Measurements from ENCODE around the gene LZTR1.

Gene LZTR1

DNA sequence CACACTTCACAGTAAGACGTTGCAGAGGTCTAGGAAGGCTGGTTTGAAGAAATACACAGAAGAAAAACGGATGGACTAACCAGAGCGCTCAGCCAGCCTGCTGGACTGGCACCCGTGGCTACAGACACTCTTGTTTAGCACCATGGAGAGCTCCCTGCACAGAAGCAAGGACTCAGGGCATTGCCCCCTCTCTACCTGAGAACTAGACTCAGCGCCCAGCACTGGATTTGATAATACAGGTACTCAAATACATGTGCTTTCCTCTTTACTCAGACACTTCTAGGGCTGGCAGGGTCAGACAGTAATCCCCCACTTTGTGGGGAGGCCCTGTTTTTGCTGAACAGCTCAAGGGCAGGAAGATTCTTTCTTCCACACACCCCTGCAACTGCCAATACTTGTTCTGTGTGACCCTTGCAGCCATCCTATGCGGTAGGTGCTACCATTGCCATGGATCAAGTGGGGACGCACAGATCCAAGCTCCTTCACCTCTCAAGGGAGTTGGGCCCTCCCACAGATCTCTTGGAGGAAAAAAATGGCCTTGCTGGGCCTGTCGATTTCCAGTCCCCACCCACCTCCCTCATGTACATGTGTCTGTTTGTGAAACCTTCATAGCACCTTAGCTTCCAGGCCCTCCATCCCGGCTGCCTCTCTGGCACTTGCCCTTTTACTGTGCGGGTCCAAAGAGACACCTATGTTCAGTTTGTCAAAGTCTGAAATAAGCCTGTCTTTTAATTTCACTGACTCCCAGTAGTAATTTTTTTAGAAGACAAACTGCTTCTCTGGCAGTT is 27.7 kb downstream of the LZTR1 start:
- Histone ChIP-seq H3K4me1 (ENCODE audit: insufficient read depth, low read length) (peaks cover 18% of the 10 kb centered on the region), H3K9me3 (ENCODE audit: insufficient read depth, low read depth, low read length) (no peaks in the 10 kb centered on the region), H3K27ac (ENCODE audit: low read length) (peak overlapping the region; percentile 38), H3K27me3 (ENCODE audit: insufficient read depth, low read length) (peaks cover 12% of the 10 kb centered on the region; the same call in 1 of the 2 replicates), H3K4me3 (ENCODE audit: low read length) (peak overlapping the region; percentile 20; the same call in 1 of the 2 replicates), H3K36me3 (ENCODE audit: insufficient read depth, low read depth, low read length) (0 out of 2 replicates have a peak, but pooled peaks cover 3% of the 10 kb centered on the region), H3K9ac (ENCODE audit: low read depth, low read length) (peak overlapping the region; percentile 6; the same call in 1 of the 2 replicates)

DNA sequence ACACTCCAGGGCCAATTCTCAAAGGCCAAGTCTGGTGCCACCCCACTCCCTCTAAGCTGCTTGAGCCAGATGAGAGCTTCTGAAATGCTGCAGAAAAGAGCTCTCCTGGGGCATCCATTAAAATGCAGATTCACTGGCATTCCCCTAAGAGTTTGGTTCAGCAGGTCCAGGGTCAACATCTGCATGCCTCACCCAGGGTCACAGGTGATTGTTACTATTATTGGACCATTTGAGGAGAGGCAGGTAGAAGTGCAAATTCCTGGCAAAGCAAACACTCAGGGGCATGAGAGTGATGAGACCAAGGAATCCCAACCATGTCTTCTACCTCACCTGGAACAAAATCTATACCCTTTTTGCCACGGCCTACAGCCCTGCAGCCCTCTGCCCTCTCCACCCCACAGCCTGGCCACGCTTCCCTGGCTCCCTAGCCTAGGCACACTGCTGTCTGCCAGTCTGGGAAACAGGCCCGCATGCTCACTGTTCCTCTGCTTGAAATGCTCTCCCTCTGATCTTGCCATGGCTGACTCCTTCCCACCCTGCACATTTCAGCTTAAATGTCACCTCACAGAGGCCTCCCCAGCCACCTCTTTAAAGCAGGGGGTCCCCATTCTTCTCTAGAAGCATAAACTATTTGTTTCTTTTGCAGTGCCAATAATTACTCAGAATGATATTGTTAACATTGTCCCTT is 28.5 kb downstream of the LZTR1 start:
- Histone ChIP-seq H3K9ac (ENCODE audit: low read depth, low read length) (no peak overlapping the region; the same call in 1 of the 2 replicates), H3K9me3 (ENCODE audit: insufficient read depth, low read depth, low read length) (no peaks in the 10 kb centered on the region), H3K27ac (ENCODE audit: low read length) (no peak overlapping the region), H3K4me3 (ENCODE audit: low read length) (peak overlapping the region; percentile 38; the same call in 1 of the 2 replicates), H3K4me1 (ENCODE audit: insufficient read depth, low read length) (peaks cover 21% of the 10 kb centered on the region), H3K27me3 (ENCODE audit: insufficient read depth, low read length) (peaks cover 15% of the 10 kb centered on the region; the same call in 1 of the 2 replicates), H3K36me3 (ENCODE audit: insufficient read depth, low read depth, low read length) (0 out of 2 replicates have a peak, but pooled peaks cover 3% of the 10 kb centered on the region)

DNA sequence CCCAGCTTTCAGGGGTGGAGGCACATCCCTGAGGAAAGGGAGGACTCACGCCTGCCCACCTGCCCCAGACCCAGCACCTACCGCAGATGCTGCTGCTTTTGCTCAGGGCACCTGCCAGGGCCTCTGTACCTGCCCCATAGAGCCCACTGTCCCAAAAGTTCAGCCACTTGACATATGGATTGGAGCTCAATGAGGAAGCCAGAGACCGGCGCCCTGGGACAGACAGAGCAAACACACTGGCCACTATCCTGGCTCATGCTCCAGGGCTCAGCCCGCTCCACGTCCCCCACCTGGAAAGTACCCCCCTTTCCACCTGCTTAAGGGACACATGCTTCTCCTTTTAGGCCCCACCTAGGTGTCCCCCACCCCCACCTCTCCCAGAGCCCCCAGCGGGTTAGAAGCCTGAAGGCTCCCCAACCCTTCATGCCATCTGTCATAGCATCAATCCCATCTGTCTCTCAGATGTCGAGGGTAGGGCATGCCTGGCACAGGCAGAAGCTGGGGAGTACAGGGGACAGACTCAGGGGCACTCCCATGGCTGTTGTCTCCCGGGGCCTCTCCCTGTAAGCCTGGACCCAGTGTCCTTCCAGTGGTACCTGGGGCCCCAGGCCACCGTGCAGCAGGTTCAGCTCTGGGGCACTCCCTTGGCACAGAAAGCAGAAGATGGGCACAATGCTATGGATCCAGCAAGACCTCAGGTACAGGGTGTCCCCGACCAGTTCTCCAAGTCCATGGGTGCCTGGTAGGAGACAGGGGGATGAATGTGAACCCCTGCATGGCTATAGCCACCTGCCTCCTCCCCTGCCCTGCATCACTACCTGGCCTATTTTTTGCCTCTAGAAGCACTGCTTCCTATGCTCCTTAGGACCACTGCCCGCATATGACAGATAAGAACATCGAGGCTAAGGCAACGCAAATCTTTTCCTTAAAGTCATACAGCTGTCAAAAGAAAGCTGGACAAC is 30.6 kb downstream of the LZTR1 start:
- Histone ChIP-seq H3K4me1 (ENCODE audit: insufficient read depth, low read length) (peaks cover 21% of the 10 kb centered on the region), H3K4me3 (ENCODE audit: low read length) (peak overlapping the region; percentile 79; the same call in 1 of the 2 replicates)

DNA sequence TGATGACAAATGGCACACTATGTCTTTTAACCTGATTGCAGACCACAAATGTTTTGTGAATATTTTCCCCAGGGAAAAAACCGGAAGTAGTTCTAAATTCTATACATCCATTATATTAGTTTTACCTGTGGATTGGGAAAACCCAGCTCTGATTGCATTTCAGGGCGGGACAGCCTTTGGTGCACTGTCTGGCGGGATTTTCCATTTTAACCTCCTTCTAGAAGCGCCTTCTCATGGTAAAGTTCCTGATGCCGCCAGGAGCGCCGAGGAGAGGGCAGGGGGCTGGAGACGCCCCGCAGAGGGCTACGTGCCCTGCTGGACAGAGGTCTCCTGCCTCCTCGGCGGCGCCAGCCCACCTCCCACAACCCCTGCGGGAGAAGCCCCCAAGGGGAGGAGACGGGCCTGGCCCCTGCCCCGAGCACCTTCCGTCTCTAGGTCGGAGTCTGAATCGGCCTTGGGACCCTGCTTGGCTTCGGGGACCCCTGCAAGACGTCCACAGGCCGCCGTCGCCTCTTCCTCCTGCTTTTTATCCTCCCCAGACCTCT is 31.6 kb downstream of the LZTR1 start:
- Histone ChIP-seq H3K4me1 (ENCODE audit: insufficient read depth, low read length) (peaks cover 21% of the 10 kb centered on the region), H3K36me3 (ENCODE audit: insufficient read depth, low read depth, low read length) (no peaks in the 10 kb centered on the region), H3K27me3 (ENCODE audit: insufficient read depth, low read length) (peaks cover 15% of the 10 kb centered on the region; the same call in 1 of the 2 replicates), H3K4me3 (ENCODE audit: low read length) (peak overlapping the region; percentile 79), H3K27ac (ENCODE audit: low read length) (no peak overlapping the region), H3K9me3 (ENCODE audit: insufficient read depth, low read depth, low read length) (no peaks in the 10 kb centered on the region), H3K9ac (ENCODE audit: low read depth, low read length) (peak overlapping the region; percentile 69; the same call in 1 of the 2 replicates)

More for the DNA sequence above, 30.6 kb downstream of the LZTR1 start:
- Histone ChIP-seq H3K9me3 (ENCODE audit: insufficient read depth, low read depth, low read length) (no peaks in the 10 kb centered on the region), H3K36me3 (ENCODE audit: insufficient read depth, low read depth, low read length) (0 out of 2 replicates have a peak, but pooled peaks cover 3% of the 10 kb centered on the region), H3K27ac (ENCODE audit: low read length) (no peak overlapping the region), H3K9ac (ENCODE audit: low read depth, low read length) (no peak overlapping the region), H3K27me3 (ENCODE audit: insufficient read depth, low read length) (peaks cover 15% of the 10 kb centered on the region; the same call in 1 of the 2 replicates)

DNA sequence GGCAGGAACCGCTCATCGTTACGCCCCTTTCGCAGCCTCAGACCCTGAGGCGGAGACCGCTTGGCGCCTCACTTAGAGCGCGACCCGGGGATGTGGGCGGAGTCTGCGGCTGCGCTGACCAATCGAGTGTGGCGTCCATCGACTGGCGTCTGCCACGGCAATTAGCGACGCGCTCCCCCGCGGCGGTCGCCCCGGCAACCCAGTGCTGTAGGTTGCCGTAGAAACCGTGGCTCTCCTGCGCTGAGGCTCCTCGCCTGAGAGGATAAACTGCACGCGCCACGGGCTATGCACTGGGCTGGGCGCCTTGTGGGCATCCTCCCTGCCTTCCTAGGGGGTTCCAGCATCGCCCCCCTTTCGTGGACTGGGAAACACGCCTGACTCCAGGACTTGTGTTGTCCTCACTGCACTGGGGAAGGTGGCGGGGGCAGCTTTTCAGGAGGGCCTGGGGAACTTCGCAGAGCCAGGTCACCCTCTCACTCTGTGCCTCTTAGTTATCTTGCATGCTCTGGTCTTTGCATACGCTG is 32.2 kb downstream of the LZTR1 start:
- Histone ChIP-seq H3K9me3 (ENCODE audit: insufficient read depth, low read depth, low read length) (no peaks in the 10 kb centered on the region), H3K36me3 (ENCODE audit: insufficient read depth, low read depth, low read length) (no peaks in the 10 kb centered on the region), H3K27ac (ENCODE audit: low read length) (no peak overlapping the region), H3K4me1 (ENCODE audit: insufficient read depth, low read length) (peaks cover 21% of the 10 kb centered on the region), H3K4me3 (ENCODE audit: low read length) (peak overlapping the region; percentile 79), H3K27me3 (ENCODE audit: insufficient read depth, low read length) (peaks cover 15% of the 10 kb centered on the region; the same call in 1 of the 2 replicates), H3K9ac (ENCODE audit: low read depth, low read length) (peak overlapping the region; percentile 69; the same call in 1 of the 2 replicates)

DNA sequence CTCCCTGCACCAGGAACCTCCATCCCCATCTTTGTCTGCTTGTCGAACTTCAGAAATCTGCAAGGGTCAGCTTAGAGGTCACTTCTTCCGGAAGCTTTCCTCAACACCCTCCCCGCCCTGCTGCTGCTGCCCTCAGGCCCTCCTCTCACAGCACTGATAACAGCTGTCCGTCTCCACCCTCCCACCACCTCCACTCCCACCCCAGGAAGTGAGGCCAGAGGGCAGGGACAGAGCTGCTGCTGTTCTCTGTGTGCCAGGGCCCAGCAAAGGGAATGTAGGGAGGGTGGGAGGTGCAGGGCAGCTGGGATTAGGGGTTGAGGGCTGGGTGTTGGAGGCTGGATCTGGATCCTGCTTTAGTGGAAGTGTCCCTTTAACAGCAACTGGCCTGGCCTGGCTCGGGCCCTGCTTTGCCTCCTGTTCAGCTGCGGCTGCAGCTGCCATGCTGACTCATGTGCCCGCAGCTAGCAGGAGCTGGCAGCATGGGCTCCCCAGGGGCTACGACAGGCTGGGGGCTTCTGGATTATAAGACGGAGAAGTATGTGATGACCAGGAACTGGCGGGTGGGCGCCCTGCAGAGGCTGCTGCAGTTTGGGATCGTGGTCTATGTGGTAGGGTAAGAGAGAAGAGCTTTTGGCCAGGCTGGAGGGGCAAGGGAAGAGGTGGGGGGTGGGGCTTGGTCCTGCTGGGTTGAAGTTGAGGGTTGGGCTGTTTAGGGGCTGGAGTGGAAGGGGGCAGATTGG is 32.8 kb downstream of the LZTR1 start, which contains the start of gene P2RX6:
P2RX6 (plus strand) TSS at position 440 of the 740 bp plus-strand sequence; CDS start at position 450, 10 bp downstream.
- Histone ChIP-seq H3K4me3 (ENCODE audit: low read length) (peak within 1 kb of the TSS; percentile 79), H3K27ac (ENCODE audit: low read length) (no peak within 1 kb of the TSS), H3K27me3 (ENCODE audit: insufficient read depth, low read length) (peaks cover 15% of the 10 kb centered on the region; the same call in 1 of the 2 replicates), H3K4me1 (ENCODE audit: insufficient read depth, low read length) (peaks cover 18% of the 10 kb centered on the region), H3K9ac (ENCODE audit: low read depth, low read length) (peak within 1 kb of the TSS; percentile 69; the same call in 1 of the 2 replicates), H3K9me3 (ENCODE audit: insufficient read depth, low read depth, low read length) (no peaks in the 10 kb centered on the region), H3K36me3 (ENCODE audit: insufficient read depth, low read depth, low read length) (no peaks in the 10 kb centered on the region)

DNA sequence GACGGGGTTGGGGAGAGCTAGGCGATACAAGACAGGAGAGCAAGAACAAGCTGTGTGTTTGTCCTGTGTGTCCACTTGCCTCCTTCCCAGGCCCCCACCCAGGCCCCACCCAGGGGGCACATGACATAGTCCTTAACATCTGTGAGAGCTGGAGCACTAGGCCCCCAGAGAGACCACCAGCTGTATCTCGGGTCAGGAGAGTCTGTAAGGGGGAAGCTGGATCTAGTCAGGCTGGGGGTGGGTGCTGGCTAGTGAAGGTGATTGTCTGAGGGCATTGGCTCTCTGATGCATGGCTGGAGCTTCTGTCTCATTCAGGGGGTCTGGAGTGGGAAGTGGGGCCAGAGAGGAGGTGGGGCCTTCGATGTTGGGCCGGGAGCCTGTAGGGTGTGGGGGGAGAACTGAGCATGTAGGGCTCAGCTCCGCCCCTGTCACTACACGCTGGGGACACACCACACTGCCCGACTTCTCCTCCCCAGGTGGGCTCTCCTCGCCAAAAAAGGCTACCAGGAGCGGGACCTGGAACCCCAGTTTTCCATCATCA is 33.4 kb downstream of the LZTR1 start:
- Histone ChIP-seq H3K27ac (ENCODE audit: low read length) (no peak overlapping the region), H3K4me3 (ENCODE audit: low read length) (no peak overlapping the region), H3K27me3 (ENCODE audit: insufficient read depth, low read length) (peaks cover 15% of the 10 kb centered on the region; the same call in 1 of the 2 replicates), H3K9me3 (ENCODE audit: insufficient read depth, low read depth, low read length) (no peaks in the 10 kb centered on the region), H3K36me3 (ENCODE audit: insufficient read depth, low read depth, low read length) (no peaks in the 10 kb centered on the region), H3K9ac (ENCODE audit: low read depth, low read length) (no peak overlapping the region), H3K4me1 (ENCODE audit: insufficient read depth, low read length) (peaks cover 14% of the 10 kb centered on the region; the same call in 1 of the 2 replicates)

DNA sequence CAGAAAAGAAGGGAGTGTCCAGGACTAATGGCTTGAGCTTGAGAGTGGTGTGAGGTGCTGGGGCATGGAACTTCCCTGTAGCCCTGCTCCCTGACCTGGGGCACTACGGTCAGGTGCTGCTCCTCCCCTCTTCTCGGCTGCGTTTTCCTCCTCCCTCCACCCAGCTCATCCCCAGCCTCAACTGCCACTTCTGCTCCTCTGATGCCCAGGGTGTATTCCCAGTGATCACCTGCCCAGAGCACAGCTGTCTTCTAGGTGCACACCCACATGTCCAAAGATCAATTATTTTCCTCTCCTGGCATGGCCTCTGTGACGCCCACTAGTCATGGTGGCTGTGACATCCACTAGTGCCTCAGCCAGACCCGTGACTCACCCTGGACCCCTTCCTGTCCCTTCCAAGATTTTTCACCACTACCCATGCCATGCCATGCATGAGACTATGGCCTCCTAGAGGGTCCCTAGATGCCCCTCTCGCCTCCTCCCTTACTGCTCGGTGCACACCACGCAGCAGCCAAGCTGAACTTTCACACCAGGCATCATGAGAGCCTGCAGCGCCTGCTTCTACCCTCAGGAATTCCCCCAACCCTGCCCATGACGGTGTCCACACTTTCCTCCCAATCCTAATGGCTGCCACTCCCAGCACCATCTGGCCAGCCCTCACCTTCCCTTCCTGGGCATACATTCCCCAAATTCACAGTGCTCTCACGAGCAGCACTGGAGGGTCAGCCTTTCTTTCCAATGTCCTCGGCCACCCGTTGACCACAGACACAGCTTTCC is 34.7 kb downstream of the LZTR1 start:
- no peak overlapping the region for H3K9ac ChIP-seq (ENCODE audit: low read depth, low read length)
- no peak overlapping the region for H3K27ac ChIP-seq (ENCODE audit: low read length)
- no peak overlapping the region for H3K4me3 ChIP-seq (ENCODE audit: low read length)
- peaks cover 14% of the 10 kb centered on the region; the same call in 1 of the 2 replicates for H3K4me1 ChIP-seq (ENCODE audit: insufficient read depth, low read length)
- peaks cover 15% of the 10 kb centered on the region; the same call in 1 of the 2 replicates for H3K27me3 ChIP-seq (ENCODE audit: insufficient read depth, low read length)
- H3K36me3 ChIP-seq (ENCODE audit: insufficient read depth, low read depth, low read length), result no peaks in the 10 kb centered on the region
- H3K9me3 ChIP-seq (ENCODE audit: insufficient read depth, low read depth, low read length), result no peaks in the 10 kb centered on the region

DNA sequence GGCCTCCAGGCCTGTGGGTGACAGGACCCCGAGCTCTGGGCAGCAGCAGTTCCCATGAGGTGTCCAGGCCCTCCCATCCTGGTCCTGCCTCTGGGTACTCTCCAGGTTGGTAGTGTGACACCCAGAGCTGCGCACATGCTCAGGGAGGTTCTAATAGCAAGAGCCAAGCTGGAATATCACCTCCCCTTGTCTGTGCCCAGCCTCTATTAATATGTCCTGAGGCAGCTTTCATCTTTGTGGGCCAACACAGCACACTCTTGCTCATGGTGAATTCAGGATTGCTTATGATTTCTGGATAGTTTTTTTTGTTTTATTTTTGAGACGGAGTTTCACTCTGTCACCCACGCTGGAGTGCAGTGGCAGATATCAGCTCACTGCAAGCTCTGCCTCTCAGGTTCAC is 36.2 kb downstream of the LZTR1 start:
- Histone ChIP-seq H3K4me1 (ENCODE audit: insufficient read depth, low read length) (peaks cover 12% of the 10 kb centered on the region; the same call in 1 of the 2 replicates), H3K27me3 (ENCODE audit: insufficient read depth, low read length) (peaks cover 10% of the 10 kb centered on the region; the same call in 1 of the 2 replicates), H3K4me3 (ENCODE audit: low read length) (no peak overlapping the region), H3K27ac (ENCODE audit: low read length) (no peak overlapping the region), H3K9ac (ENCODE audit: low read depth, low read length) (no peak overlapping the region), H3K36me3 (ENCODE audit: insufficient read depth, low read depth, low read length) (no peaks in the 10 kb centered on the region), H3K9me3 (ENCODE audit: insufficient read depth, low read depth, low read length) (no peaks in the 10 kb centered on the region)

Data from iPS-20b (cell line).